Measurements from ENCODE around the gene BNC1.

- no peak for TF ChIP-seq CTCF (IDR thresholded peaks at IDR 0.05)
- no peak for TF ChIP-seq POLR2A (IDR thresholded peaks at IDR 0.05)
These were observed 3.9 kb upstream of the BNC1 start for GRCh38 chr15:83288381-83288801.
